ENCODE results near the gene FLT1.

The FLT1 gene

DNA sequence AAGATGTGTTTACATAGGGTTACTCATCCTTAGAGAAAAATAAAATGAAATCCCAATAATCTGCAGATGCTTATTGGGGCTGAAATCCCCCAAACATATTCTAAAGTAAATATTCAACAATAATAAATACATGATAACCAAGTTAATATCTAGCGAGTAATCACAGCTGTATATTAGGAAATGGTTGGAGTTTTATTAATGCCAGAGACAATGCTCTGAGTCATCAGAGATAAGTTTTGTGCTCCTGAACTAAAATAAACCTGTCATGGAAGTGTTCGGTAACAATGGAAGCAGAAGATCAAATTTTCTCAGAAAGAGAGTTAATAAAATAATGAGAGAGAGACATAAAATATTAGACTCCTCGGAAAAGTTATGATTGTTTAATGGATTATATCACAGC is 31.4 kb downstream of the FLT1 start:
- Histone ChIP-seq H3K27me3 (ENCODE audit: control insufficient read depth, insufficient read depth, low read length) (no peaks in the 10 kb centered on the region), H3K4me3 (ENCODE audit: low read length) (no peak overlapping the region), H3K4me1 (ENCODE audit: control insufficient read depth, insufficient read depth, low read length) (no peaks in the 10 kb centered on the region), H3K9me3 (ENCODE audit: control insufficient read depth, low read length) (no peaks in the 10 kb centered on the region), H3K36me3 (ENCODE audit: control insufficient read depth, insufficient read depth, low read length) (no peaks in the 10 kb centered on the region), H3K9ac (ENCODE audit: low read length) (no peak overlapping the region)

DNA sequence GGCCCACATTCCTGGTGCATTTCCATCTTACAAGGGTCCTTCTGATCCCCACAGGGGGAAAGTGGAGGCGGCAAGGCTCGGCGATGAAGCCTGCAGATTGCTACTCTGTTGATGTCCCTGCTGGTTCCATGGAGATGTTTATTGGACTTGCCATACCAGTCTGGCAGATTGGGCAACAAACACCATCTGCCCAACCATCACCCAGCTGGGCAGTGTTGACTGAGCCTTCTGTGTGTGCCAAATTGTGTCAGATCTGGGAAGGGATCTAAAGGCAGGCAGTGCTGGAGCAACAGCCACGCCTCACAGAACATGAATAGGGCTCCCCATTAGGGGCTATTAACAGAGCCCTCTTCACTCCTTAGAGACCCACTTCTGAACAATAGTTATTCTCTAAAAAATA is 35.0 kb downstream of the FLT1 start:
- no peaks in the 10 kb centered on the region for H3K9me3 ChIP-seq (ENCODE audit: control insufficient read depth, low read length)
- no peak overlapping the region for H3K9ac ChIP-seq (ENCODE audit: low read length)
- H3K4me1 ChIP-seq (ENCODE audit: control insufficient read depth, insufficient read depth, low read length) = no peaks in the 10 kb centered on the region

DNA sequence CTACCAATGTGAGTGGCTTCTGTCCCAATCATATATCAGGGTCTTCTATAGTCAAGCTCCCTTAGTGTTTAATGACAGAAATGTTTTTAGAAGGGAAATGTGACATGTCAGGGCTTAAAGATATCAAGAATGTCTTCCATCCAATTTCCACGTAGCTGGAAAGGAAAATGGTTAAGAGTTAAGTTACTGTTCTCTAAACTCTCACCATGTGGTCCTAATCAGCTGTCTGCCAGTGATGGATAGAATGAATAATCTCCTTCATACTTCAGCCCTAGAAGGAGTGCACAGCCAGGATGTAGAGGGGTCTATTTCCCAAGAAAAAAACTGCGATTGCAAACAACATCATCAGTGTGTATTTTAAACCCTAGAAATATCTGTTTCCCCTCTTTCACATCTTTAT is 36.3 kb downstream of the FLT1 start:
- Histone ChIP-seq H3K27me3 (ENCODE audit: control insufficient read depth, insufficient read depth, low read length) (no peaks in the 10 kb centered on the region), H3K9ac (ENCODE audit: low read length) (no peak overlapping the region), H3K4me3 (ENCODE audit: low read length) (no peak overlapping the region), H3K4me1 (ENCODE audit: control insufficient read depth, insufficient read depth, low read length) (no peaks in the 10 kb centered on the region), H3K9me3 (ENCODE audit: control insufficient read depth, low read length) (no peaks in the 10 kb centered on the region), H3K36me3 (ENCODE audit: control insufficient read depth, insufficient read depth, low read length) (no peaks in the 10 kb centered on the region)

More for the DNA sequence above, 35.0 kb downstream of the FLT1 start:
- no peaks in the 10 kb centered on the region for H3K36me3 ChIP-seq (ENCODE audit: control insufficient read depth, insufficient read depth, low read length)
- H3K27me3 ChIP-seq (ENCODE audit: control insufficient read depth, insufficient read depth, low read length) = no peaks in the 10 kb centered on the region
- no peak overlapping the region for H3K4me3 ChIP-seq (ENCODE audit: low read length)

DNA sequence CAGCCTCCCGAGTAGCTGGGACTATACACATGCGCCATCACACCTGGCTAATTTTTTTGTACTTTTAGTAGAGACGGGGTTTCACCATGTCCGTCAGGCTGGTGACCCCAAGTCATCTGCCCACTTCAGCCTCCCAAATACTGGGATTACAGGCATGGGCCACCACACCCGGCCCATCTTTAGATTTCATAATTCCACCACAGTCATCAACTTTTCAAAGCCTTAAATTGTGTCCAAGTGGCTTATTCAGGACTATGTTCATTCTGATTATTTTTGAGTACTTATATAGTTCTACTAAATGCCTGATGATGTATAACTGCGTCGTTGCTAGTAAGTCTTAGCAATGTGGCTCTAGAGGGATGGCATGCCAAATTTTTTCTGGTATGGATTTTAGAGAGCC is 36.9 kb downstream of the FLT1 start:
- Histone ChIP-seq H3K4me1 (ENCODE audit: control insufficient read depth, insufficient read depth, low read length) (no peaks in the 10 kb centered on the region), H3K9me3 (ENCODE audit: control insufficient read depth, low read length) (no peaks in the 10 kb centered on the region), H3K36me3 (ENCODE audit: control insufficient read depth, insufficient read depth, low read length) (no peaks in the 10 kb centered on the region), H3K9ac (ENCODE audit: low read length) (no peak overlapping the region), H3K4me3 (ENCODE audit: low read length) (no peak overlapping the region), H3K27me3 (ENCODE audit: control insufficient read depth, insufficient read depth, low read length) (no peaks in the 10 kb centered on the region)

DNA sequence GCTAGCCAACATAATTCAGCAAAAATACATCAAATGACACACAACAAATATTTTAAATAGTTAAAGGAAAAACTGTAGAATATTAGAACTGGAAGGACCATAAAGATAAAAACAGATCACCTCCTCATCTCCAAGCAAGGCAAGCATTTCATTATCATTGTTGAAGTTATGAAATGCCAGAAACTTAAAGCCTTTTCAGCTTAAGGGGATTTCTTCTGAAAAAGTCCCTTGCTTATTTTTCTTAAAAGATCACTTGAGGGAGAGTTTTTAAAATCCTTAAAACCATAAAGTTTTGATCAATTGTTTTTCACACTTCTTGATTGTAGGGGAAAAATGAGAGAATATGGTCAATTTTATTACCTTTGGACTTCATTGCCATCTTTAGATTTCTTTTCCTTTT is 37.4 kb downstream of the FLT1 start:
- Histone ChIP-seq H3K9me3 (ENCODE audit: control insufficient read depth, low read length) (no peaks in the 10 kb centered on the region), H3K4me1 (ENCODE audit: control insufficient read depth, insufficient read depth, low read length) (no peaks in the 10 kb centered on the region), H3K9ac (ENCODE audit: low read length) (no peak overlapping the region), H3K27me3 (ENCODE audit: control insufficient read depth, insufficient read depth, low read length) (no peaks in the 10 kb centered on the region), H3K4me3 (ENCODE audit: low read length) (no peak overlapping the region), H3K36me3 (ENCODE audit: control insufficient read depth, insufficient read depth, low read length) (no peaks in the 10 kb centered on the region)

DNA sequence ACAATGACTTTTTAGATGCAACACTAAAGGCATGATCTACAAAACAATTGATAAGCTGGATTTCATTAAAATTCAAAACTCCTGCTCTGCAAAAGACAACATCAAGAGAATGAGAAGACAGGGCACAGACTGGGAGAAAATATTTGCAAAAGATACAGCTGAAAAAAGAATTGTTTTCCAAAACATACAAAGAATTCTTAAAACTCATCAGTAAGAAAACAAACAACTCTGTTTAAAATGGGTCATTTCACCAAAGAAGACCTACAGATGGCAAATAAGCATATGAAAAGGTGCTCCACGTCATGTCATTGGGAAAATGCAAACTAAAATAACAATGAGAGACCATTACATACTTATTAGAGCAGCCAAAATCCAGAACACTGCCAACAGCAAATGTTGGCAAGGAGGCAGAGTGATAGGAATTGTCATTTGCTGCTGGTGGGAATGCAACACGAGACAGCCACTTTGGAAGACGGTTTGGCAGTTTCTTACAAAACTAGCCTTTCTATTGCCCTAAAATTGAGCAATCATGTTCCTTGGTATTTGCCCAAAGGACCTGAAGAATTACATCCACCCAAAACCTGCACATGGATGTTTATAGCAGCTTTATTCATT is 39.2 kb downstream of the FLT1 start:
- Histone ChIP-seq H3K9me3 (ENCODE audit: control insufficient read depth, low read length) (no peaks in the 10 kb centered on the region), H3K4me3 (ENCODE audit: low read length) (no peak overlapping the region), H3K27me3 (ENCODE audit: control insufficient read depth, insufficient read depth, low read length) (no peaks in the 10 kb centered on the region), H3K9ac (ENCODE audit: low read length) (no peak overlapping the region), H3K36me3 (ENCODE audit: control insufficient read depth, insufficient read depth, low read length) (no peaks in the 10 kb centered on the region), H3K4me1 (ENCODE audit: control insufficient read depth, insufficient read depth, low read length) (no peaks in the 10 kb centered on the region)

DNA sequence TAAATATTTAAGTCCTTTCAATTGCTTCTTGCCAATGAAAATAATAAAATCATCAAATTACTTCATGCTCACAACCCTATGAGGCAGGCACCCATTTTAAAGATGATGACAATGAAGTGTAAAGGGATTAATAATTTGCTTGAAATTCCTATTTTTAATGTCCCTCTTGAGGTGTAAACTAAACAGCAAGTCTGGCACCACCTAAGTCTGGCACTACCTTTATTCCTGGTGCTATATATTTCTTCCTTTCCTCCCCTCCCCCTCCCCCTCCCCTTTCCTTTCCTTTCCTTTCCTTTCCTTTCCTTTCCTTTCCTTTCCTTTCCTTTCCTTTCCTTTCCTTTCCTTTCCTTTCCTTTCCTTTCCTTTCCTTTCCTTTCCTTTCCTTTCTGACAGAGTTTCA is 42.2 kb downstream of the FLT1 start:
- Histone ChIP-seq H3K9ac (ENCODE audit: low read length) (no peak overlapping the region), H3K36me3 (ENCODE audit: control insufficient read depth, insufficient read depth, low read length) (no peaks in the 10 kb centered on the region), H3K4me1 (ENCODE audit: control insufficient read depth, insufficient read depth, low read length) (no peaks in the 10 kb centered on the region), H3K9me3 (ENCODE audit: control insufficient read depth, low read length) (no peaks in the 10 kb centered on the region), H3K4me3 (ENCODE audit: low read length) (no peak overlapping the region), H3K27me3 (ENCODE audit: control insufficient read depth, insufficient read depth, low read length) (no peaks in the 10 kb centered on the region)

DNA sequence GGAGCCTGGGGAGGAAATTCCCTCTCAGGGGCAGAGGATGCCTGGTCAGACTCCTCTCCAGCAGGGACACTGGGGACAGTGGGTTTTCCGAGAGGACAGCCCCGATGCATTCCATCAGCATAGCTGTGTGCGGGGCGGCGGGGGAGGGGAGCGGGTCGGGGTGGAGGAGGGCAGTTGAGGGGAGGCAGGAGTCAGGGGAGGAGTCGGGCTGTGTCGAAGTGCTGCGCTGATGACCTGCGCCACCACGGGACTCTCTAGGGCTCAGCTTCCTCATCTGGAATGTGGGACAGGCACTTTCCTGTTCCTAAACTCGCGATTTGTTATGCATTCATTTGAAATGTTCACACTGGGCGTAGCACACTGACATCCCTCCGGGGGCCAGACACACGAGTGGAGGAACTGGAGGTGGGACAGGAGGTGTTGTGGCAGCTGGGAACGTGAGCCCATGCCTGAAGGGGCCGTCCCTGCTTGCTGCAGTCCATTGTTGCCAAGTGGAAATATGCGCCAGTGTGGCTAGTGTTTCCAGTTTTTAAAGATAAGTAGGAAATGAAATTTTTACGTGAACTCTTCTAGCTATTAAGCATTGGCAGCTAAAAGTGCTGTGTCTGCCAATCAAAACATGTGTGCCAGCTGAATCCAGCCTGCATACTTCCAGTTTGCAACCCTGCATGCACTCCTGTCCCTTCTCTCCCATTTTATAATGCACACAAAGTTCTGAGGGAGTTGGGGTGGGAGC is 43.3 kb downstream of the FLT1 start:
- no peaks in the 10 kb centered on the region for H3K9me3 ChIP-seq (ENCODE audit: control insufficient read depth, low read length)
- no peak overlapping the region for H3K4me3 ChIP-seq (ENCODE audit: low read length)
- H3K36me3 ChIP-seq (ENCODE audit: control insufficient read depth, insufficient read depth, low read length) = no peaks in the 10 kb centered on the region

DNA sequence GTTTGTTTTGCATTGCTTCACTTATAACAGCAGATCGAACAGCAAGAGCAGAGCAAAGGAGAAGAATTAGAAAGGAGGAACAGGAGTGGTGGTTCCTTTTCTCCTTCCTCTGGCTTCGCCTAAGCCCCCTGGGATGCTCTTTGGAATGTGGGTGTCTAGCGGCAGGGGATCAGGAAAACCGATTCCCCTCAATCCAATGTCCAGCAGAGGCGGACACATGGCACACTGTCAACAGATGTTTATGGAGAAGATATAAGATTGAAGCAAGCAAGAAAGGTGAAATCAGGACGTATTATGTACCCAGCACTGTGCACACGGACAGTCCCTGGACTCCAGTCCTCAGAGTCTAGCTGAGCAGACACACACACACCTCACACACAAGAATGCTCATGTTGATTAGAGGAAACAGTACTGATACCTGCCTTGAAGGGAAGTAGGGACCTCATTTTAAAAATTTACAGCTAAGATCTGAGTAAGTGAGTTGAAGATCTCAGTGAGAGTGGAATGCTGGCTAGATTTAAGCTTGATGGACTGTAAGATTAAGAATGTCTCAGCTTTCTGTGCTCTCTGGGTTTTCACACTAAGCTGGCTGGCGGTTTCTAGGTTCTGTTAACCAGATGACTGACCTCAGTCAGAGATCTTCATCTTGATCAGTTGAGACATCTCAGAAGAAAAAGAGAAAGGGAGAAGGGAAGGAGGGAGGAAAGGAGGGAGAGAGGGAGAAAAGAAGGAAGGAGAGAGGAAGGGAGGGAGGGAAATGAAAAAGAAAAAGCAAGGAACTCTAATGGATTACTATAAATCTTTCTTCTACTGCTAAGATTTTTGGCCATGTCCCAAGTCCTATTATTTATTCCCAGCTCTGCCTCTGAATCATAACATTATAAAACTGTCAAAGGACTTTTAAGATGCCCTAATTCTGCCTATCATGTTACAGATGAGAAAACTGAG is 44.8 kb downstream of the FLT1 start:
- no peaks in the 10 kb centered on the region for H3K9me3 ChIP-seq (ENCODE audit: control insufficient read depth, low read length)
- H3K9ac ChIP-seq (ENCODE audit: low read length) = no peak overlapping the region
- H3K4me1 ChIP-seq (ENCODE audit: control insufficient read depth, insufficient read depth, low read length) = no peaks in the 10 kb centered on the region
- no peaks in the 10 kb centered on the region for H3K27me3 ChIP-seq (ENCODE audit: control insufficient read depth, insufficient read depth, low read length)
- no peak overlapping the region for H3K4me3 ChIP-seq (ENCODE audit: low read length)
- H3K36me3 ChIP-seq (ENCODE audit: control insufficient read depth, insufficient read depth, low read length) = no peaks in the 10 kb centered on the region

More for the DNA sequence above, 43.3 kb downstream of the FLT1 start:
- Histone ChIP-seq H3K4me1 (ENCODE audit: control insufficient read depth, insufficient read depth, low read length) (no peaks in the 10 kb centered on the region), H3K9ac (ENCODE audit: low read length) (no peak overlapping the region), H3K27me3 (ENCODE audit: control insufficient read depth, insufficient read depth, low read length) (no peaks in the 10 kb centered on the region)

DNA sequence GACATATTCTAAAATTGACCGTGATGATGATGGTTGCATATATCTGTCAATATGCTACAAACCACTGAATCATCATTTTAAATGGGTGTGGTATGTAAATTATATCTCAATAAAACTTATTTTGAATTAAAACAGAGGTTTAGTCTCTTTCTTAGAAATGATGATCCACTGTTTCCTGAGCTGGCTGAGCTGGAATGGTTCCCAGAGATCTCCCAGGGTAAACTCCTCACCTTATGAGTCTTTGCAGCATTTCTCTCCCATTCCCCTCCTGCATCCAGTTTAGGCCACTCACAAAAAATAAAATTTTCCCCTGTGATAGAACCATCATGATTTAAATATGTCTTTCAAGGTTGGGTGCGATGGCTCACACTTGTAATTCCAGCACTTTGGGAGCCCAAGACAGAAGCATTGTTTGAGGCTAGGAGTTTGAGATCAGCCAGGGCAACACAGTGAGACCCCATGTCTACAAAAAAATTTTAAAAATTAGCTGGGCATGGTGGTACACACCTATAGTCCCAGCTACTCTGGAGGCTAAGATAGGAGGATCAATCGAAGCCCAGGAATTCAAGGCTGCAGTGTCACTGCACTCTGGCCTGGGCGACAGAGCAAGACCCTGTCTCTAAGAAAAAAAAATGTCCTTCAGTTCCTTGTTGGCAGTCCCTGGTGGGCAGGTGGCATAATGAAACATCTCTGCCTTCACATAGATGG is 46.1 kb downstream of the FLT1 start:
- Histone ChIP-seq H3K4me3 (ENCODE audit: low read length) (no peak overlapping the region), H3K36me3 (ENCODE audit: control insufficient read depth, insufficient read depth, low read length) (no peaks in the 10 kb centered on the region), H3K27me3 (ENCODE audit: control insufficient read depth, insufficient read depth, low read length) (no peaks in the 10 kb centered on the region), H3K4me1 (ENCODE audit: control insufficient read depth, insufficient read depth, low read length) (no peaks in the 10 kb centered on the region), H3K9ac (ENCODE audit: low read length) (no peak overlapping the region), H3K9me3 (ENCODE audit: control insufficient read depth, low read length) (no peaks in the 10 kb centered on the region)

DNA sequence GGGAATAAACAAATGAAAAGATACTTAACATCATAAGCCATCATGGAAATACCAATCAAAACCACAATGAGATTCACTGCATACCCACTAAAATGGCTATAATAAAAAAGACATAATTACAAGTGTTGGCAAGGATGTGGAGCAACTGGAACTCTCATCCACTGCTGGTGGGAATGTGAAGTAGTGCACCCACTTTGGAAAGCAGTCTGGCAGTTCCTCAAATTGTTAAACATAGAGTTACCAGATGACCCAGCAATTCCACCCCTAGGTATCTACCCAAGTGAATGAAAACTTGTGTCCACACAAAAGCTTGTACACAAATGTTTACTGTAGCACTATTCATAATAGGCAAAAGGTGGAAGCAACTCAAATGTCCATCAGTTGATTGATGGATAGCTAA is 46.9 kb downstream of the FLT1 start:
- H3K9me3 ChIP-seq (ENCODE audit: control insufficient read depth, low read length) = no peaks in the 10 kb centered on the region
- no peak overlapping the region for H3K9ac ChIP-seq (ENCODE audit: low read length)
- no peaks in the 10 kb centered on the region for H3K27me3 ChIP-seq (ENCODE audit: control insufficient read depth, insufficient read depth, low read length)
- no peaks in the 10 kb centered on the region for H3K36me3 ChIP-seq (ENCODE audit: control insufficient read depth, insufficient read depth, low read length)
- no peaks in the 10 kb centered on the region for H3K4me1 ChIP-seq (ENCODE audit: control insufficient read depth, insufficient read depth, low read length)
- H3K4me3 ChIP-seq (ENCODE audit: low read length) = no peak overlapping the region

Measured in mucosa of stomach (tissue), 1 donor.